Loucy (cell line): ENCODE measurements around the gene TEX35.

Experiments used
- H2AFZ ChIP-seq: fragments of 200-600 bp; sonication (generic); 2 replicates; pipeline ENCODE4 v1.6.0; 2016; ENCODE audit warnings: antibody characterized with exemption, mild to moderate bottlenecking, low read length, moderate library complexity
- H3F3A ChIP-seq: fragments of 200-600 bp; 2 replicates; pipeline ENCODE4 v1.6.0; 2016; ENCODE audit warnings: antibody characterized with exemption, low read depth, mild to moderate bottlenecking
- H3K27me3 ChIP-seq: fragments of 200-600 bp; sonication (generic); 2 replicates; pipeline ENCODE4 v1.6.1; 2014; ENCODE audit warnings: low read length, mild to moderate bottlenecking; ENCODE audit not compliant: insufficient read depth, poor library complexity, severe bottlenecking
- H3K36me3 ChIP-seq: fragments of 200-600 bp; sonication (generic); 2 replicates; pipeline ENCODE4 v1.6.1; 2016; ENCODE audit warnings: low read length; ENCODE audit not compliant: insufficient read depth
- H3K4me1 ChIP-seq: fragments of 200-600 bp; sonication (generic); 2 replicates; pipeline ENCODE4 v1.5.1; 2014; ENCODE audit warnings: low read length, mild to moderate bottlenecking; ENCODE audit not compliant: insufficient read depth, poor library complexity, severe bottlenecking
- H3K4me2 ChIP-seq: fragments of 200-600 bp; sonication (generic); 2 replicates; pipeline ENCODE4 v1.6.0; 2014; ENCODE audit warnings: antibody characterized with exemption, low read length, low read depth, mild to moderate bottlenecking; ENCODE audit not compliant: poor library complexity, severe bottlenecking
- H3K4me3 ChIP-seq: fragments of 200-600 bp; sonication (generic); 2 replicates; pipeline ENCODE4 v1.5.1; 2014; ENCODE audit warnings: low read length, mild to moderate bottlenecking, mixed read lengths; ENCODE audit not compliant: poor library complexity, severe bottlenecking
- H3K79me2 ChIP-seq: fragments of 200-600 bp; sonication (generic); 2 replicates; pipeline ENCODE4 v1.6.1; 2014; ENCODE audit warnings: low read length; ENCODE audit not compliant: insufficient read depth
- H3K9ac ChIP-seq: fragments of 200-600 bp; sonication (generic); 2 replicates; pipeline ENCODE4 v1.6.0; 2014; ENCODE audit warnings: mild to moderate bottlenecking, low read depth, low read length, moderate library complexity; ENCODE audit not compliant: poor library complexity, severe bottlenecking
- H3K9me2 ChIP-seq: fragments of 200-600 bp; sonication (generic); replicated peaks from 2 replicates; pipeline ENCODE4 v1.6.1; 2016; ENCODE audit warnings: low read depth, low read length, mixed read lengths
- H3K9me3 ChIP-seq: fragments of 200-600 bp; sonication (generic); 2 replicates; pipeline ENCODE4 v1.6.1; 2014; ENCODE audit warnings: mild to moderate bottlenecking, antibody characterized with exemption, low read length, low read depth; ENCODE audit not compliant: insufficient read depth
- H4K20me1 ChIP-seq: fragments of 200-600 bp; sonication (generic); 2 replicates; pipeline ENCODE4 v1.6.0; 2014; ENCODE audit warnings: antibody characterized with exemption, low read length, mild to moderate bottlenecking; ENCODE audit not compliant: insufficient read depth, poor library complexity, severe bottlenecking
- CTCF ChIP-seq: fragments of 200-600 bp; sonication (generic); conservative IDR thresholded peaks from 2 replicates; pipeline ENCODE4 v1.5.1; 2014; ENCODE audit warnings: mild to moderate bottlenecking, antibody characterized with exemption, low read length
- EZH2phosphoT487 ChIP-seq: fragments of 200-600 bp; IDR thresholded peaks from 2 replicates; pipeline ENCODE4 v1.6.1; 2018; ENCODE audit warnings: antibody characterized with exemption, mild to moderate bottlenecking, moderate library complexity, borderline replicate concordance

The TEX35 gene

GRCh38 chr1:178533121-178533946 lies 20.4 kb downstream of the TEX35 start:
- no peak overlapping the region for H3K9ac ChIP-seq
- H3K4me2 ChIP-seq = no peak overlapping the region
- no peak overlapping the region for H3K4me3 ChIP-seq
- no peaks in the 10 kb centered on the region for H3K9me3 ChIP-seq
- no peaks in the 10 kb centered on the region for H3F3A ChIP-seq
- no peak overlapping the region for H2AFZ ChIP-seq
- H3K4me1 ChIP-seq = no peaks in the 10 kb centered on the region
- H4K20me1 ChIP-seq = no peaks in the 10 kb centered on the region
- TF ChIP-seq CTCF = no peak
- TF ChIP-seq EZH2phosphoT487 = no peak
- H3K36me3 ChIP-seq = no peaks in the 10 kb centered on the region
- no peaks in the 10 kb centered on the region for H3K27me3 ChIP-seq
- no peaks in the 10 kb centered on the region for H3K79me2 ChIP-seq
- H3K9me2 ChIP-seq = no peaks in the 10 kb centered on the region

GRCh38 chr1:178534137-178534868 lies 21.4 kb downstream of the TEX35 start:
- H4K20me1 ChIP-seq = no peaks in the 10 kb centered on the region
- H3K27me3 ChIP-seq = no peaks in the 10 kb centered on the region
- no peak for TF ChIP-seq CTCF
- TF ChIP-seq EZH2phosphoT487 = no peak
- H2AFZ ChIP-seq = no peak overlapping the region; the same call in 1 of the 2 replicates
- no peaks in the 10 kb centered on the region for H3K4me1 ChIP-seq
- no peak overlapping the region for H3K9ac ChIP-seq
- H3K9me3 ChIP-seq = no peaks in the 10 kb centered on the region
- H3K79me2 ChIP-seq = no peaks in the 10 kb centered on the region
- H3F3A ChIP-seq = no peaks in the 10 kb centered on the region
- no peaks in the 10 kb centered on the region for H3K9me2 ChIP-seq
- no peak overlapping the region for H3K4me2 ChIP-seq
- H3K4me3 ChIP-seq = no peak overlapping the region
- H3K36me3 ChIP-seq = no peaks in the 10 kb centered on the region

- TF ChIP-seq EZH2phosphoT487 (no peak), CTCF (no peak)
- no peak overlapping the region for H3K4me2 ChIP-seq
- no peaks in the 10 kb centered on the region for H3K79me2 ChIP-seq
- no peak overlapping the region for H3K4me3 ChIP-seq
- no peaks in the 10 kb centered on the region for H3K27me3 ChIP-seq
- H4K20me1 ChIP-seq = no peaks in the 10 kb centered on the region
- no peaks in the 10 kb centered on the region for H3F3A ChIP-seq
- H3K4me1 ChIP-seq = no peaks in the 10 kb centered on the region
- no peaks in the 10 kb centered on the region for H3K36me3 ChIP-seq
- H3K9me3 ChIP-seq = no peaks in the 10 kb centered on the region
- H3K9ac ChIP-seq = no peak overlapping the region
- no peaks in the 10 kb centered on the region for H3K9me2 ChIP-seq
- no peak overlapping the region for H2AFZ ChIP-seq
These were observed 23.4 kb downstream of the TEX35 start for GRCh38 chr1:178536329-178536728.
